Activated CD4-positive, CD25-positive, alpha-beta regulatory T cell treated with anti-CD3 and anti-CD28 coated beads, Interleukin-2, amount 50 U/mL, for 16 hours (primary cell): ENCODE measurements around the gene HOXB4.

Experiments
- DNase-seq: peaks from one replicate; pipeline ENCODE4 v3.0.0-alpha.2; 2020; ENCODE audit warnings: low read depth, low spot score

HOXB4 gene

DNA sequence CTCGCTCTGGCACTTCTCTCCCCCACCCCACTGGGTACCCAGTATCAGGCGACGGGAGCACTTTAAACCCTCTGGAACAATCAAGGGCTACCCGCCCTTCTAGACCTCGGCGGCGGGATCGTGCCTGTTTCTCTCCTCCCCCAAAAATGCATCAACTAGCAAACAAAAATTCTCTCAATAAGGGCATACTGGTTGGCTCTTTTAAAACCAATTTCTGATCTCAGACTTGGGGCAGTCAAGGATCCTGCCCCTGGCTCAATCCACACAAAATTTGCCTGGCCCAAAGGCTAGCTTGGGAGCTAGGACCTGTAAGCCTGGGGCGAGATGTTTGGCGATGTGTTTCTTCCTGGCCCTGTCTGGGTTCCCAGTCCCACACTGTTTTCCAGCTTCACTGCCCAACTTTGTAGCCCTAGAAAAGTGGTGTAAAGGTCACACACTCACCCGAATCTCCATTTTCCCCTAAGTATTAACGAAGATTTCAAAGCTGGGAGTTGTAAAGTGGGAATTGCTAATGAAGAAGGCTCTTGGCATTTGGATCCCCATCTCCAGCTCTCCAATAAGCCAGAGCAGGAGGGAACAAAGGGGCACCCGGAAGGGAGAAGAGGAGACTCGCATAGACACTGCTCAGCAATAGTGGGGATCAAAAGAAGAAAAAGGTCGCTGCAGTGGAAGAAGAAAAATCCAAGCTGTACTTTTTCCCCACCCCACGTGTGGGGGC, 18.9 kb downstream of the HOXB4 start:
- DNase-seq: no peak

DNA sequence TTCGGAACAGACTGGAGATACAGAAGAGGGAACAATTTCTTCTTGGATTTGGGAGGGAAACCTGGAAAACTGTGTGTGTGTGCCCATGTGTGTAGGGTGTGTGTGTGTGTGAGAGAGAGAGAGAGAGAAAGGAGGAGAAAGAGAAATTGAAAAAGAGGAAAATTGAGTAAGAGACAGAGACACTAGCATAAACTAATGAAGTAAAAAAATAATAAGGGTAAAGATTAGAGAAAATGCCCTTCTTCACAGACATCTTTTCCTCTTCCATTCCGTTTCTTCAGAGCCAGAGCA, 19.4 kb downstream of the HOXB4 start:
- no peak for DNase-seq

DNA sequence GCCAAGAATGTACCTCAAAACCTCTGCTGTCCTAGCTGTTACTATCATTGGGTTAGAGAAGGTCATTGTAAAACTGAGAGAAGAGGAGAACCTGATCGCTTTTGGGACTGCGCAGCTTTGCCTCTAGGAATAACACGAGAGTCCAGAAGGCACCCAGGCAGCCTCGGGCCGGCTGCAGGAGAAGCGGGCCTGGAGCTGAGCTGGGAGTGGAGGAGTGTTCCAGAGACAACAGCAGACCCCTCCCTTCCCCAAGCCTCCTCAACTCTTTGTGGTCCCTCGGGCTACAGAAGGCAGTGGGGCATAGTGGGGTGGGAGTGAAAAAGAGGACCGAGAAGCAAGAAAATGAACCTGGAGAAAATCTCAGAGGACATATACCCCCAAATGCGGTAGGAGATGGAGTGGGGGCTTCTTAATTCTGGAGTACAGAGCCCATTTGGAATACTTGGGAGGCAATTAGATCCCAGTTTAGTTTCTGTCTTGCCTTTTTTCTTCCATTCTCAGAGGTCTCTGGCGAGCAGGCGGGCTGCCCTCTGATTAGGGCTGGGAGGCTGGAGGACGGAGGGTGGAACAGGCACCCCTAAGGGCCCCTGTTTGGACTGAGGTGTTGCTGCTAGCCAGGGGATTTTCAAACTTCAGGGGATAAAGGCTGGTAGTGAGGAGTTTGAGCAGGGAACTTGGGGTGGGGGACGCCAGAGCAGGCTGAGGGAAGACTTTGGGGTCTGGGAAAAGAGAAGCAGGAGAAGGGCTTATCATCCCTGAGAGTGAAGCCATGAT, 19.9 kb downstream of the HOXB4 start:
- DNase-seq: no peak

DNA sequence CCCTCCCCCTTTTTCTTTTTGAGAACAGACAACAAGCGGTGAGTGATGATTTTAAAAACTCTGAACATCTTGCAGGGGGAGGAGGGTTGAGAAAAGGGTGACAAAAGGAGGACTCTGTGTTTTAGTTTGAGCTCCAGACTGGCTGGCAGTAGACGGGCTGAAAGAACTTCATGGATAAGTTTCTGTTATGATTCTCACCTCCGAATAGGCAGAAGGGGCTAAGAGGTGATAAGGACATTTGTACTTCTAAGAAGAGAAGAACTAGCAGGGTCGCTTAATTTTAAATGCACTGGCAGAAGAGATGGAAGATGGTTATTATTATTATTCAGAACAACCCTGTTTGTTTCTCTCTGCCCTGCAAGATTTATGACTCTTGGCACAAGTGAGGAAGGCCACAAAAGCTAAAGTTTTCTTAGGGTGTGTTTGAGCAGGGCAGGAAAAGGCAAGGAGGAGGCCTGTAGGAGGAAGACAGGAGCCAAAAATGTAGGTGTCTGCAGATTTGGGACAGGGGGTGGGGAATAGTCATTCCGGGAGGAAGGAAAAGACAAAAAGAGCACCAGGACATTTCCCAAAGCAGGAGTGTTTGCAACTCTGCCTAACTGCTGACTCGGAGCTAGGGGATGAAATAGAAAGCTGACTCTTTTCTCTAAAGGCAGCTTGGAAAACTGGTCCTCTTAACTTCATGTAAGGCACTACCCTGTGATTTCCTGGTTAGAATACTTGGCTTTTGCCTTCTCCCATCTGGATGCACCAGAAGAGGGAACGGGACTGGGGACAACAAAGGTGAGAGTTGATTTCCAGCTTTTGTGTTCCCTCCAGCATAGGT, 21.4 kb downstream of the HOXB4 start:
- no peak for DNase-seq

DNA sequence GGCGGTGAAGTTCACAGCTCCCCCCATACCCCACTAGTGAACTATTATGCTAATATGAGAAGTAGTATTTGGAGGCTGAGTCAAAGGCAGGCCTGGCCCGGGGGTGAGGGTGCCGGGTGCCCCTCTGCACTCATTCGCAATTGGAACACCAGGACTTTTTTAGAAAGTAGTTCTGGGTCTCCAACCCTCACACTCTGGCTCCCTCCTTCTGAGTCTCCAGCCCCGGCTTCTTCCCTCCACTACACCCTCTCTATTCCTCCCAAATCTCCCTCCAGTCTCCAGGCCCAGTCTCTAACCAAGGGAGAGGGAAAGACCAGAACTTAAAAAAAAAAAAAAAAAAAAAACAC, 21.9 kb downstream of the HOXB4 start:
- no peak for DNase-seq

DNA sequence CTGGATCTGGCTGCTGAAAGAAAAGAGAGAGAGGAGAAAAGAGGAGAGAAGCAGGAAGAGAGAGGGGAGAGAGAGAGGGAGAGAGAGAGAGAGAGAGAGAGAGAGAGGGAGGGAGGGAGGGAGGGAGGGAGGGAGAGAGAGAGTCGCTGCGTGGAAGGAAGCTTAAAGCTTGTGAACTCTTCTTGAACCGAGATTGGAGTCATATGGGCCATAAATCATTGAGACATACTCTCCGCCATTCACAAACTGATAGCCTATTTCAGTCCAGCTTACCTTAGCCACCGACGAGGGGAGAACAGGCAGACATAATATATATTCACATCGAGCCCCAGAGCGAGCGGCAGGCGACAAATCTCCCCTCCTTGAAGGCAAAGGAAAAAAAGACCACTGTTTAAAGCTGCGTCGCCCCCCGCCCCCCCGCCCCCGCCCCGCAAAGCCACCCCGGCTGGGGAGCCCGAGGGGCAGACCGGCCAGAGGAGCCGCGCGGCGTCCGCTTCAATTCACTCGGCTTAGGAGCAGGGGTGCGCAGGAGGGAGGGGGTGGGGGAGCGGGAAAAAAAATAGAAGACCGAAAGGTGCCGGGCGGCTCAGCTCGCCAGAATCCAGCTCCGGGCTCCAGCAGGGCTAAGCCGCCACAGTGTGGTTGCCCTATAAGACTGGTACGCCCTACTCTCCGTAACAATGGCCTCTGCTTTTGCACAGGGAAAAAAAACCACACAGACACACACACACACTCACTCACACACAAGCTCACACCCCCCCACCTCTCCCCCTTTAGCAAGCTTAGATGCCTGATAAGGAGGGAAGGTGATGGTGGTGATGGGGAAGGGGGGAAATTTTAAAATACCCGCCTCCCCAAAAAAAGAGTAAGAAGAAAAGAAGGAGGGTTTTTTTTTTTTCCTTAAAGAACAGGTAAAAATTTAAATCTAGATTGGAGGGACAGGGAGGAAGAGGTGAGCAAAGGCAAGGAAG, 22.6 kb downstream of the HOXB4 start:
- DNase-seq: no peak

DNA sequence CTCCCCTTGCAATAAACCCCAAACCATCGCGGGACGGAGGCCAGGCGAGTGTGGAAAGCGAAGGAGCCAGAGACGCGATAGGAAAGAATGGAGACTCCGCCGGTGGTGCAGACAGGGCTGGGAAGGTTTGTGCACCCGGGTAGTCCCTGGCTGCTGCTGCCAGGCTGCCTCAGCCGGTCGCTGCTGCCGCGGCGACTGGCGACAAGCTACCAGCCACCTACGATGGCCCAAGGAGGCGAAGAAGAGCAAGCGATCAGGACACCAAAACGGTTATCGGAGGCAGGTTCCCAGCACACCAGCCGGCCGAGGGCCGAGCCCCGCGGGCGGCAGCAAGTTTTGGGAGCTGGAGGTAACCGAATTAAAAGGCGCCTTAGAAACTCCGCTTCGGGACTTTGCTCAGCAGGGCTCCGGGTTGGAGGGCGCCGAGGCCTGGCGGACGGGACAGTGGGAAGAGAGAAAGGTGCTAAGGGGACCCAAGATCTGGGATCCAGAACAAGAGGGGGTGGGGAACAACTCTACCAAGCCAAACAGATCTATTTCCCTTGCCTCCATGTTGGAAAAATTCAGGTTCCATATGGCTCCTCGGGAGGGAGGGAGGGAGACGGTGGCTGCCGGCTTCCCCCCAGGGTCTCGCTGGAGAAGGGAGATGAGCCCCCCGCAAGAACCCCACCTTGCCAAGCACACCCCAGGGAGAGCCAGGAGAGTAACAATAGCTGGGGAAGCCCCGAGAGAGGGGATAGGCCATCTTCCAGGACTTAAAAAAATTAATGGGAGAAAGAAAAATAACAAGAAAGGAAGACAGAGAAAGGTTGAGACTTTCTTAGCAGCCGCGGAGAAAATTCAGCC, 23.5 kb downstream of the HOXB4 start:
- no peak for DNase-seq

DNA sequence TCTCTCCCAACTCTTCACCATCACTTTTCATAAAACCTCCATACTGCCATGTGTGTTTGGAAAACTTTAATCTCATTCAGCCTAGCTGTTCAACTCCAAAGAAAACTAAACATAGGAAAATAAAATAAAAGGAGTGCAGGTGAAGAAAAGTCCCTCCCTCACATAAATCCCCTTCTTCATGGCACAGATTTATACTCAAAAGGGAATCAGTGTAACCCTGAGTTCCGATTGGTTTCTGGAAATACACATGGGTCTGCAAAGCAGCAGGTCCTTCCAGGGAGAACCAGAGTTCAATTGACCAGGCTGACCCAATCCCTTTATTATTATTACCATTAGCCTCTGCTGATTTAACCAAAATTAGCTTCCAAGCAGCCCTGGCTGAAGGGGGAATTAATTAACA, 24.3 kb downstream of the HOXB4 start:
- no peak for DNase-seq

DNA sequence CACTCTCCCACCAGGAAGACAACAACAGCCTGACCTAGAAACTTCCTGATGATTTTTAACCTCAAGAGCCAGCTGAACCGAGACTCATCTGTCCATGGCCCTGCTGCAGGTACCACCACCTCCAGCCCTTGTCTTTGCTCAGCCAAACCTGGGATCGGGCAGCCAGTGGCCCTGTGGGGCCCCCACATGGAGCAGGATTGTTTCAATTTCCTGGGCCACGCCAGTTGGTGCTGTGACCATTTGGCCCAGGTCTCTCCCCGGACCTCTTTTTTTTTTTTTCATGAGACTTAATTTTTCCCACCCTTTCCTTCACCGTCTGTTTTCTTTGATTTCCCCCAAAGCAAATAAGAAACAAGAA, 25.0 kb downstream of the HOXB4 start:
- DNase-seq: no peak

DNA sequence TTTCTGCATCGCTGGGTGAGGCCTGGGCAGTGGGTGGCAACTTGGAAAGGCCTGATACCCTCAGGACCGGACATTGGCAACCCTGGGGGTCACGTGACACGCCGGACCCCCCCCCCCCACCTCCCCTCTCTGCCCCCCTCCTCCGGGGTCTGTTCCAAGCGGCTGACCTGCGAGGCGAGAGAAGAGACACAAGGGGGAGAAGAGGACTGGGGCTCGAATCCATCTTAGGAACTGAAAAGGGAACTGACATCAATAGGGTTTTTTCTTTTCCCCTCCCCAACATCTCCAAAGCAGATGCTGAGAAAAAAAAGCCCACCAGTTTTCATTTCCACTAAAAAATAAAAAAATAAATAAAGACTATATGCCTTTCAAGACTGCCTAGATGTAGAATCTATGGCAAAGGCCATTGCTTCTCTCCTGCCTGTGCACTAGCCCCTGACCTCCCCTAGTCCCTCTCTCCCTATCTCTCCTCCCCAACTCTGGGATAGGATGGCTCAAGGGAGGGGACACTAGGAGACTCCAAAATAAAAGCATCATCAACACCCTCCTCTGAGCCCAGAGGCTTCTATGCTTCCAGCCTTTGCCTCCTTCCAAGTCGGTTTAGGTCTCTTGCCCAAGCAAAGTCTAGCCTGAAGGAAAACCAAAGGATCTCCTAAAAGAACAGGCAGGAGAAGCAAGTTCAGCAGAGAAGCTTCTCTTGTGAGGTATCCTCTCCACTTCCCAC, 25.5 kb downstream of the HOXB4 start:
- no peak for DNase-seq

DNA sequence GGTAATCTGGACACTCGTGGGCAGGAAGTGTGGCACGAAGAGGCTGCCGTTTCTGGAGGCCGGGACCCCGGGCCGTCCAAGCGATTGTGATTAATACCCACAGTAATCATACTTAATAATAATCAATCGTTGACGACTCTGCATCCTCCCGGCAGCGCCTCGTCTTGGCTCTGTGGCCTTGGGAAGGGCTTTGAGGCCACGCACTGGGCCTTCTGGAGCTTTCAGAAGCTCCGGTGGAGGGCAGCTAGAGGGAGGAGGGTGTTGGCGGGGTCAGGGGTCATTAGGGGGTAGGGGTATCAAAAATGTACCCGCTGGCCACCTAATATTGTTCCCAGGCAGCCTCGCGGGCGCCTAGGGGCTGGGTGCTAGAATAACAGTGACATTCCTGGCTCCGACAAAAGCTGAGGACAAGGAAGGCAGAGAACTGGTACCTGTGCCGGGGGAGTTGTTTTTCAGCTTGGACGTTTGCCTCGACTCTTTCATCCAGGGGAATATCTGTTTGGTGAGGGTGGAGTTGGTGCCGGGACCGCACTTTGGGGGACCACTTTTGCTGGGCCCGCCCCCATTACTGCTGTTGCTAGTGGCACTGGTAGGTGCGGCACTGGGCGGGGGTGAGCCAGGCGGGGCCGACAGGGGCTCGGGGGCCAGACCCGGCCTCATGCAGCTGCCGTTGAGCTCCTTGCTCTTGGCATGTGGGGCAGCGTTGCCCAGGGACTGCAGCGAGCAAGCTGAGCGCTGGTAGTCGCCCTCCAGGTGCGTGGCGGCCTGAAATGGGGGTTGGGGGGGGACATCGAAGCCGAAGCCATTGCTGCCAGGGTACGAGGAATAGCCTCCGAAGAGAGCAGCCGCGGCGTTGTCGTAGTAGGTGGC, 26.3 kb downstream of the HOXB4 start:
- DNase-seq: no peak

DNA sequence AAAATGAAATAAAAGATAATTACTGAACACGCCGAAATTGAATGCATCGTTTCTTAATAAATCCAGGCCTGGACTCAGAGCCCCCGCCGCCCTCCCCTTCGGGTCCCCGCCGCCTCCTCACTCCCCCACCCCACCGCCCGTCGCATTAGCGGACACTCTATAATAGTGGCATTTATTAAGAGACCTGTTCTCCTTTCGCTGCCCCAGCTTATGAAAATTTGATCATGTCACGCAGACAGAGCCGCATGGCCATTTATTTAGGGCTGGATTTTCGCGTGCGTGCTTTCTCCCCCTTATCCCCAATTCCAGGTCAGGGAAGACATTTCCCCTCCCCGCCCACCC, 27.0 kb downstream of the HOXB4 start:
- no peak for DNase-seq

DNA sequence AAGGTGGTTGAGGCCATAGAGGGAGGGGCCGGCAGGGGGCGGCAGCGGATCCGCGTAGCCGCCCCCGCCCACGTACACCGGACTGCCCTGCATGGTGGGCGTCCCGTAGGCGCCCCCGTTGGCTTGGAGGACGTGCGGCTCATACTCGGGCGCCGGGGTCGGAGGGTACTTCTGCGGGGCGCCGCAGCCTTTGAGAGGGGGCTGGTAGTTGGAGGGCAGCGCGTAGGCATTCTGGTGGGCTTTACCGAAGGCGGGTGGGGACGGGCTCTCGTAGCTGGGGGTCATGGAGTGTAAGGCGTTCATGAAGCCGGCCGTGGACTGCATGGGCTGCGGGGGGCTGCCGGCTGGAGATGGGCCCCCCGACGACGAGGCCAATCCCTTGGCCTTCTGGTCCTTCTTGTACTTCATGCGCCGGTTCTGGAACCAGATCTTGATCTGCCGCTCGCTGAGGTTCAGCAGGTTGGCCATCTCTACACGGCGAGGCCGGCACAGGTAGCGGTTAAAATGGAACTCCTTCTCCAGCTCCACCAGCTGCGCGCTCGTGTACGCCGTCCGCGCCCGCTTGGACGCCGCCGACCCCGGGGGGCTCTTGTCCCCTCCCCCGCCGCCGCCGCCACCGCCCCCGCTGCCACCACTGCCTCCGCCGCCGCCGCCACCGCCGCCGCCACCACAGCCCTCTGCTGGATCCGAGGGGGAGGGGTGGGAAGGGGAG, 27.5 kb downstream of the HOXB4 start:
- DNase-seq: no peak

DNA sequence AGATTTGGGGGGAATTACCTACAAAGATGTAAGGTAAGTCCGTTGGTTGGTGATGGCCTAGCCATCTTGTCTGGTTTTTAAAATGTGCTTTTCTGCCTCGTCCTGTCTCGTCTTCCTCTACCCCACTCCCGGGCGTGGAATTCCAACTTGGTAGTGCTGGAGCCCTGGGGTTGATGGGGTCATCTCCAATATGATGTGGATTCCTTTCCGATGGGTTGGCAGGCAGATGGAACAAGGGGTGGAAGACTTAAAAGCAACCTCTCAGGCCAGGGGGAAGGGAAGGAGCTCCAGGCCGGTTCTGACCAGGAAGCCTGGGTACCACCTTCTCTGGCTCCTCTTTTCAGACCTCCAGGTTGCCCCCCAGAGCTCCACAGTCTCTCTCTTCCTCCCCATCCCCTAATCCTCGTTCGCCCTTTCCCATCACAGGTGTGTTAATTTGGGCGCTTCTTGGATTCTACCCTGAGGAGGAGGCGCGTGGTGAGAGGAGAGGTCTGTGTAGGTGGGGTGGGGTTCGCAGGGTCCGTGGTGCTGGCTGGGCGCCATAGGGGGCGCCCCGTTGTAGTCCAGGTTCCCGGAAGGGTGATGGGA, 28.1 kb downstream of the HOXB4 start:
- no peak for DNase-seq

DNA sequence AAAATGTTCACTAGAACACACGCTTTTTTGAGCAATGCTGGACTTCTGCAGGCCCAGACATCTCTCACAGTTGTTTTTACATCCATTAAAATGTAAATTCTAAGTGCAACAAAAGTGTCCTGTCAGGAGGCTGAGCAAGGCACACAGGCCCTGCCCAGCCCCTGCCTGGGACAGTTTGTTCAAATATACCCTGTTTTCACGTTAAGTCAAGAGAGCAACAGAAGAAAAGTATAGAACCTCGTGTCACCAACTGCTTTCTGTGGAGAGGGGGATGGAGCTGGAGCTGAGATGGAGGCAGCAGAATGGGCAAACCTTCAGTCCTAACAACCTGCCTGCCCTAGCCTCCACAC, 28.9 kb downstream of the HOXB4 start:
- no peak for DNase-seq

DNA sequence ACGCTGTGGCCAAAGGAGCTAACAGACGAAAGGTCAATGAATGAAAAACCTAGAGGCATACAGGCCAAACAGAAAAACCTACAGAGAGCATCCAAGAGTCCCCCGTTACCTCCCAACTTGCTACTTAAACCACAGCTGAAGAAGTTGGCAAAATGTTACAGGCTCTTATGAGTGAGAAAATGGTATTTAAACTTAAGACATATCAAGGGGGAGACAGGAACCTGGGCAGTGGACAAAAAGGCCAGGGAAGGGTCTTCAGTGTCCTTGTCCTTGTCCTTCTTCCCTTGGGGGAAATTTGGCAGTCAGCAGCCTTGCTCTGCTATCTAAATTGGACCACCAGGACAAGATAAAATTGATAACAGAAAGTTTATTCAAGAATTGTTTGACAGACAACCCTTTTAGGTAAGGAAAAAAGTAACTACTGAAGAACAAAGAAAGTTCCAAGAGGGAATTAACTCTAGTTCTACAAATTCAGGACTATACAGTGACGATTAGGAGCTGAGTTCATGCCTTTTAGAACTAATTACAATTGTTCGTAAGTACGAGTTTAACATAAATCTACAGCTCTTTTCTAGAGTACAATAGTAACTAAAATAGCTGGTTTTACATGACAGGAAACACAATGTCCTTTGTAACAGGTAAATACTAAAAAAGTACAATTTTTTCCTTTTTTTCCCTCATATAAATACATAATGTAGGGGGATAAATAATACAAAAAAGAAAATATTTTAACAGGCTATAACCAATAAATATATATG, 29.4 kb downstream of the HOXB4 start:
- DNase-seq: no peak

DNA sequence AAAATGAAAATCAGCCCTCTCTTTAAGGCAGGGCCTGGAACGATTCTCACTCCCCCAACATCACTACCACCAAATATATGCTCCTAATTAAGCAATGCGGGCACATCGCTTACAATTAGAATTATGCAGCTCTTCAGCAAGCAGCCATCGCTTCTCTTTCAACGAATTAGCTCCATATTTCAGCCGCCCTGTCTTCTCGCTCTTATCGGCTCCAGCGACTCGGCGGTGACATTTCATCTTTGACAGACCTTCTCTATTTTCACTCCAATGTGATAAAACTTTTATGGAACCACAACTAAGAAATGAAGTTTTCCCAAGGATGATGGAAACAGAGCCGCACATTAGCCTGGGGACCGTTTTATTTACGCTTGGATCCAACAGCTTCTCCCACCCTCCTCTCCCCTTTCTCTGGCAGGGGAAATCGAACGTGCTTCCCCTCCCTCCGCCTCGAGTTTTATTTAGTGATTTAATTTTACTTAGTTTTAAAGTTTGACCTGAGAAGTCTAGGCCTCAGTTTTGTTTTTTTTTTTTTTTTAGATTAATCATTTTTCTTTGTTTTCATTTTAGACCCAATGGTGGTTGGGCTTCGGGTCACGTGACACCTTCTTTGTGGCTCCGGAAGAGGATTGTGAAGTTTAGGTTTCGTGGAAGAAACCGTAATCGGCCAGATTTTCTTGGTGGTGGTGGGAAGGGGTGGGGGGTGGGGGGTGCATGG, 30.2 kb downstream of the HOXB4 start:
- peak; percentile 16 for DNase-seq
